Kidney epithelial cell (primary cell): ENCODE results near the gene NTN1. TPM values are rescaled to one million over a fixed set of nuclear protein-coding genes. Genes with fewer than 3 reads are reported as not detected.

Experiments
- DNase-seq: peaks from one replicate; pipeline ENCODE4 v3.0.0-alpha.2; 2010; ENCODE audit warnings: low read depth
- H3K27me3 ChIP-seq: 2 replicates; pipeline ENCODE4 v1.6.0; 2011; ENCODE audit warnings: low read length; ENCODE audit not compliant: control insufficient read depth, insufficient read depth
- H3K36me3 ChIP-seq: 2 replicates; pipeline ENCODE4 v1.5.1; 2011; ENCODE audit warnings: low read length; ENCODE audit not compliant: control insufficient read depth, insufficient read depth
- H3K4me3 ChIP-seq: 2 replicates; pipeline ENCODE4 v1.5.1; 2011; ENCODE audit warnings: low read depth, mild to moderate bottlenecking, control low read depth, low read length
- total RNA-seq: library from RNA; depleted of rRNA; stranded (reverse); fragments of >200 nt; gene quantifications from 2 replicates; pipeline ENCODE4 v1.2.3, GENCODE V29; 2015
- TF ChIP-seq, protein P1 (sequence below): IDR thresholded peaks from 2 replicates; pipeline ENCODE4 v1.5.1; 2011; ENCODE audit warnings: mild to moderate bottlenecking, moderate library complexity, low read length, control low read depth, inconsistent platforms; ENCODE audit not compliant: insufficient read depth, poor library complexity, severe bottlenecking

Gene NTN1
- total RNA-seq, 1 donor from 2014 or later = 15.2 TPM

DNA sequence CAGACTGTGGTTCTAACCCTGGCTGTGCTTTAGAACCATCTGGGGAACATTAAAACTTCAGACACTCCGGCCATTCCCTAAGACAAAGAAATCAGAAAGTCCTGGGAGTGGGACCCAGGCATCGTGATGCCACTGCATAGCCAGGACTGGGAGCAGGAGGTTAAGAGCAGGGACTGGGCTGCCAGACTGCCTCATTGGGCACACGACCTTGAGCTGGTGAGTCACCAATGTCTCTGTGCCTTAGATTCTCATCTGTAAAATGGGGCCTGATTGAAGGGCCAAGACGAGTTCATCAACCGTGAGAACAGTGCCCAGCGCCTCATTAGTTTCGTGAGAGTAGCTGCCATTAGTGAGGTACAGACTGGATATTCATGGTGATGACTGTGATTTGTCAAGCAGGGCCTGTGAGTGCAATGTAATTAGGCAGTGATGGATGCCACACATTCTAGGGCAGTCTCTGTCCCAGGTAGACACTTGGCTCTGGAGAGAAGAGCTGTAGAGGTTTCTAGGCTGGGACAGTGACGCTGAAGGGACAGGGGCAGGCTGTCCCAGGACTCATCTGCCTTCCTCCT lies 196.8 kb downstream of the NTN1 start:
- Histone ChIP-seq H3K27me3 (no peaks in the 10 kb centered on the region), H3K36me3 (no peaks in the 10 kb centered on the region), H3K4me3 (no peak overlapping the region)
- TF ChIP-seq, protein P1, sequence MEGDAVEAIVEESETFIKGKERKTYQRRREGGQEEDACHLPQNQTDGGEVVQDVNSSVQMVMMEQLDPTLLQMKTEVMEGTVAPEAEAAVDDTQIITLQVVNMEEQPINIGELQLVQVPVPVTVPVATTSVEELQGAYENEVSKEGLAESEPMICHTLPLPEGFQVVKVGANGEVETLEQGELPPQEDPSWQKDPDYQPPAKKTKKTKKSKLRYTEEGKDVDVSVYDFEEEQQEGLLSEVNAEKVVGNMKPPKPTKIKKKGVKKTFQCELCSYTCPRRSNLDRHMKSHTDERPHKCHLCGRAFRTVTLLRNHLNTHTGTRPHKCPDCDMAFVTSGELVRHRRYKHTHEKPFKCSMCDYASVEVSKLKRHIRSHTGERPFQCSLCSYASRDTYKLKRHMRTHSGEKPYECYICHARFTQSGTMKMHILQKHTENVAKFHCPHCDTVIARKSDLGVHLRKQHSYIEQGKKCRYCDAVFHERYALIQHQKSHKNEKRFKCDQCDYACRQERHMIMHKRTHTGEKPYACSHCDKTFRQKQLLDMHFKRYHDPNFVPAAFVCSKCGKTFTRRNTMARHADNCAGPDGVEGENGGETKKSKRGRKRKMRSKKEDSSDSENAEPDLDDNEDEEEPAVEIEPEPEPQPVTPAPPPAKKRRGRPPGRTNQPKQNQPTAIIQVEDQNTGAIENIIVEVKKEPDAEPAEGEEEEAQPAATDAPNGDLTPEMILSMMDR = no peak
- DNase-seq = no peak

DNA sequence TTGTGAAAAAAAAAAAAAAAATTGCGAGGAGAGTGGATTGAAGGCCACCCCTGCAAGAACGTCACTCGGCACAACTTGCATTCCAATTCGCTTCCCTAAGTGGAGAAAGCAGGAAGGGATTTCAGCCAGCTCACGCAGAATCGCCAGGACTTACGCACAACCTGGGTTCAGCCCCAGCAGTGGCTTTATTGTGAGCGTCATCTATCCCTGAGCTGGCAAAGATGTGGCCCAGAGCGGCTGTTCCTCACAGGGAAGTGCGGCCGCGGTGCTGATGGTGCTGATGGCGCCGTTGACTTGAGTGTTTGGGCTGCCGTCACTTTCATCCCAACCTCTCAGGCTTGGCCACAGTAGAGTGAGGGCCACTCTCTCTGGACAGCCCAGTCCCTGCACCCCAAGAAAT lies 197.6 kb downstream of the NTN1 start:
- H3K4me3 ChIP-seq = no peak overlapping the region
- TF ChIP-seq, protein P1 = no peak
- no peaks in the 10 kb centered on the region for H3K27me3 ChIP-seq
- DNase-seq = no peak
- H3K36me3 ChIP-seq = no peaks in the 10 kb centered on the region

DNA sequence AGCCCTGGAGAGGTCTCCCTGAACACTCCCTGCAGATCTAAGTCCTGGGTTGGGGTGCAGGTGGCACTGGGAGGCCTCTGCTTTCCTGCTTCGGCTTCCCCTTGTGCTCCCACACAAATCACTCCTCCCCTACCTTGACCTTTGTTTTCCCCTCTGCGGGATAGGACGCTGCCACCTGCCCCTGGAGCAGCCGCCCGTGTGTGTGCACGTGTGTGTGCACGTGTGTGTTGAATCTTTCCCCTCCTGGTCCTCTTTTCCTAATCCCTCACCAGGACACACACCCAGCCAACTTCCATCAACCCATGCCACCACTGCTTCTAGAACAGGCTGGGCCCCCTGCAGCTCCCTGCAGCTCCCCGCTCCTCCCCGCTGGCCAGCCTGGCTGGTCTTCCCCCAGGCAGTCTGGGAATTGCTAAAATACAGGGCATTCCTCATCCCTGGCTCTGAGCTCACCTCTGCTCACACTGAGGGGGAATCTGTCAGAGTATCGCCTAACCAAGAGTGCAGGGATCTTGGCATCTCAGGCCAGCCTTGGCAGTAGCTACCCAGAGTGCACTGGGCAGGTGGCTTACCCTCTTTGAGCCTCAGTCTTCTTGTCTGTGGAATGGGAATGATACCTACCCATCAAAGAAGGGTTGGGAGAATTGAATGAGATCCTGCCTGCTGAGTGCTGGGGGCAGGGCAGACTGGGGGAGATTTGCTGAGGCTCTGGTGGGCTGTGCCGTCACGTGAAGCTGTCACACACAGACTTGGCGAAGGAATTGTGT lies 198.5 kb downstream of the NTN1 start:
- no peak for DNase-seq
- Histone ChIP-seq H3K27me3 (no peaks in the 10 kb centered on the region), H3K36me3 (no peaks in the 10 kb centered on the region), H3K4me3 (no peak overlapping the region)
- TF ChIP-seq, protein P1 = no peak

DNA sequence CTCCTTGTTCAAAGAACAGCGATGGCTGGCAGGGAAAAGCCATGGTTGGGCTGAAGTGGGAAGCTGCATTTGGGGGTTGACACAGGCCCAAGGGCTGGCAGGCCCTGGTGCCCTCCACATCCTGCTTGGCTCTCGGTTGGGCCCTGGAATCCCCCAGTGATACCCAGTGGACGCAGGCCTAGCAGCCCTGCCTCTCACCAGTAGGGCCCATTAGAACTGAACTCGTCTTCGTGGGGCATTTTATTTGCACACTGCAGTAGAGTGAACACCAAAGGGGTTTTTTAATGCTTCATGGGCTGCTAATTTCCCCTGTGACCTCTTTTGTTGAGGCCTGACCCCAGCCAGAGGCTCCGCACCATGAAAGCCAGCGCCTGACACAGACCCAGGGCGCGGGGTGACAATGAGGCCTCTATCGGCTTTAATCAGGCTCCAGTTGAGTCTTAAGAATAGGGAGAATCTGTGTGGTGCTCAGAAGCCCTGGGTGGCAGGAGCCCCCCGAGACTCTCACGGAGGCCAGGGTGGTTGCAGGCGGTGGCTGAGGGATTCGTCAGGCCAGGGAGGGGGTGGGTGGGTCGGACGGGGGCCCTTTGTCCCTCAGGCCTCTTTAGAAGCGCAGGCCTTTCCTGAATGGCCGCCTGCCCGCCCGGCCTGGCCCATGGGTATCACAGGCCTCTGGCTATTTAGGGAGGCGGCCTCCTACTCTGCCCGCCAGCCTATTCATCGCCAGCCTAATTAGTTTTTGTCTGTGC lies 199.3 kb downstream of the NTN1 start:
- Histone ChIP-seq H3K4me3 (no peak overlapping the region), H3K36me3 (no peaks in the 10 kb centered on the region), H3K27me3 (no peaks in the 10 kb centered on the region)
- TF ChIP-seq, protein P1 = no peak
- DNase-seq = no peak

DNA sequence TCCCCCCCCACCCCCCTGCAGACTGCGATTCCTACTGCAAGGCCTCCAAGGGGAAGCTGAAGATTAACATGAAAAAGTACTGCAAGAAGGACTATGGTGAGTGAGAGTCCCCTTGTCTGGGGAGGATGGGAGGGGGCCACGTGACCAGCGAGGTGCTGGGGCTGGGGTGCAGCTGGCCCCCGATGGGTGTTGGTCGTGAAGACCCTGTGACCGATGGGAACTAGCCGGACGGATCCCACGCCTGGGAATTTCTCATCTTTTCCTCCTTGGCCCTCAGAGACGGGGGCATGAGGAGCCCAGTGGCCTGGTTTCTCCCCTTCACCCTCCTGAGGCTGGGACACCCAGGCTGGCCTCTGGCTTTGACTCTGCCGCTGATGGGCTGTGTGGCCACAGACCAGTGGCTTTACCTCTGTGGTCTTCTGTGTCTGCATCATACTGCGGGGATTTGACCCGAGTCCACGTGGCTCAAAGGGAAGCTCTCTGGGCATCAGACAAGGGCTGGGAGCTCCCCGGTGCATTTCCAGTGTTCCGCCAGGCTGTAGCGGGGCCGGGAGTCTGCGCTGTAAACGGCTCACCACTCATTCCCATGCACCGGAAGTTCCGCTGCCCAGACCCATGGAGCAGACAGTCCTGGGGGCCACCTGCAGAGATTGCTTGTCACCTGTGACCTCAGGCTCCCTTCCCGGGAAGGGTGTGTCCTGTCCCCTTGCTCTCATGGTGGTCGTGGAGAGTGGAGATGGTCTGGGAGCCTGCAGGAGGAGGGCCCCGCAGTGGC lies 200.0 kb downstream of the NTN1 start:
- Histone ChIP-seq H3K36me3 (no peaks in the 10 kb centered on the region), H3K27me3 (no peaks in the 10 kb centered on the region), H3K4me3 (no peak overlapping the region)
- DNase-seq = no peak
- TF ChIP-seq, protein P1 = no peak
